HEK293T (cell line): Measurements from ENCODE around the gene ADH7.
"Not testable (repeated sequence)": the region's sequence is repeated elsewhere in the genome, so short reads cannot be mapped to it uniquely, and the experiment has no call there.

ENCODE experiments used
- CTCF ChIA-PET: fragments of 350-600 bp; formaldehyde crosslinking; extraction: SDS; loops from one replicate; lab custom pipeline; 2021; ENCODE audit warnings: antibody characterized with exemption, inconsistent platforms; lab: Yijun Ruan, JAX
- POLR2A ChIA-PET: fragments of 350-600 bp; formaldehyde crosslinking; extraction: SDS; loops from one replicate; lab custom pipeline; 2020; ENCODE audit warnings: antibody characterized with exemption, inconsistent platforms; lab: Yijun Ruan, JAX
- DNase-seq: peaks from one replicate; pipeline ENCODE4 v3.0.0; 2012; ENCODE audit warnings: mixed read lengths; ENCODE audit errors: extremely low spot score
- ARNT ChIP-seq: fragments of 450-650 bp; IDR thresholded peaks from 2 replicates; pipeline ENCODE4 v1.6.1; 2017; ENCODE audit warnings: mild to moderate bottlenecking
- BHLHE40 ChIP-seq: fragments of 450-650 bp; IDR thresholded peaks from 2 replicates; pipeline ENCODE4 v1.6.1; 2016; ENCODE audit warnings: mild to moderate bottlenecking, moderate library complexity, borderline replicate concordance
- CTBP1 ChIP-seq: fragments of 450-650 bp; IDR thresholded peaks from 2 replicates; pipeline ENCODE4 v1.6.1; 2016; ENCODE audit warnings: borderline replicate concordance
- ELF4 ChIP-seq: fragments of 450-650 bp; IDR thresholded peaks from 2 replicates; pipeline ENCODE4 v1.6.1; 2017; ENCODE audit warnings: antibody characterized with exemption
- FOXA1 ChIP-seq: fragments of 450-650 bp; IDR thresholded peaks from 2 replicates; pipeline ENCODE4 v1.6.1; 2016; ENCODE audit warnings: mild to moderate bottlenecking
- FOXK2 ChIP-seq: fragments of 450-650 bp; IDR thresholded peaks from 2 replicates; pipeline ENCODE4 v1.6.1; 2016; ENCODE audit warnings: mild to moderate bottlenecking
- FOXM1 ChIP-seq: fragments of 450-650 bp; IDR thresholded peaks from 2 replicates; pipeline ENCODE4 v1.6.1; 2017; ENCODE audit warnings: mild to moderate bottlenecking, borderline replicate concordance
- HDGF ChIP-seq: fragments of 450-650 bp; IDR thresholded peaks from 2 replicates; pipeline ENCODE4 v1.6.1; 2017; ENCODE audit warnings: antibody characterized with exemption, borderline replicate concordance
- L3MBTL2 ChIP-seq: fragments of 450-650 bp; conservative IDR thresholded peaks from 2 replicates; pipeline ENCODE4 v1.6.1; 2016; ENCODE audit warnings: mild to moderate bottlenecking
- LEF1 ChIP-seq: fragments of 450-650 bp; IDR thresholded peaks from 2 replicates; pipeline ENCODE4 v1.6.1; 2017; ENCODE audit warnings: mild to moderate bottlenecking, borderline replicate concordance
- NFRKB ChIP-seq: fragments of 450-650 bp; IDR thresholded peaks from 2 replicates; pipeline ENCODE4 v1.6.1; 2016; ENCODE audit warnings: mild to moderate bottlenecking, moderate library complexity
- SP1 ChIP-seq: fragments of 450-650 bp; IDR thresholded peaks from 2 replicates; pipeline ENCODE4 v1.6.1; 2017
- SUZ12 ChIP-seq: fragments of 450-650 bp; IDR thresholded peaks from 2 replicates; pipeline ENCODE4 v1.6.1; 2016; ENCODE audit warnings: mild to moderate bottlenecking
- TARDBP ChIP-seq: fragments of 450-650 bp; IDR thresholded peaks from 2 replicates; pipeline ENCODE4 v1.6.1; 2016
- ZNF384 ChIP-seq: fragments of 450-650 bp; IDR thresholded peaks from 2 replicates; pipeline ENCODE4 v1.6.1; 2016
- TF ChIP-seq, protein P1 (sequence below): fragments of 450-650 bp; IDR thresholded peaks from 2 replicates; pipeline ENCODE4 v1.6.1; 2016

The ADH7 gene

GRCh38 chr4:99436976-99437722 lies 2.0 kb upstream of the ADH7 start:
- ChIA-PET POLR2A (no interaction called here), CTCF (no interaction called here)
- no peak for DNase-seq
- TF ChIP-seq L3MBTL2, result no peak
- no peak for TF ChIP-seq HDGF
- no peak for TF ChIP-seq ZNF384
- TF ChIP-seq LEF1, result no peak
- TF ChIP-seq SUZ12, result no peak
- TF ChIP-seq NFRKB, result no peak
- no peak for TF ChIP-seq CTBP1
- TF ChIP-seq BHLHE40, result no peak
- TF ChIP-seq FOXM1, result no peak
- TF ChIP-seq, protein P1, sequence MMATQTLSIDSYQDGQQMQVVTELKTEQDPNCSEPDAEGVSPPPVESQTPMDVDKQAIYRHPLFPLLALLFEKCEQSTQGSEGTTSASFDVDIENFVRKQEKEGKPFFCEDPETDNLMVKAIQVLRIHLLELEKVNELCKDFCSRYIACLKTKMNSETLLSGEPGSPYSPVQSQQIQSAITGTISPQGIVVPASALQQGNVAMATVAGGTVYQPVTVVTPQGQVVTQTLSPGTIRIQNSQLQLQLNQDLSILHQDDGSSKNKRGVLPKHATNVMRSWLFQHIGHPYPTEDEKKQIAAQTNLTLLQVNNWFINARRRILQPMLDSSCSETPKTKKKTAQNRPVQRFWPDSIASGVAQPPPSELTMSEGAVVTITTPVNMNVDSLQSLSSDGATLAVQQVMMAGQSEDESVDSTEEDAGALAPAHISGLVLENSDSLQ, result no peak
- no peak for TF ChIP-seq FOXA1
- no peak for TF ChIP-seq SP1
- no peak for TF ChIP-seq TARDBP
- TF ChIP-seq ARNT, result no peak
- TF ChIP-seq FOXK2, result no peak
- TF ChIP-seq ELF4, result no peak

DNA sequence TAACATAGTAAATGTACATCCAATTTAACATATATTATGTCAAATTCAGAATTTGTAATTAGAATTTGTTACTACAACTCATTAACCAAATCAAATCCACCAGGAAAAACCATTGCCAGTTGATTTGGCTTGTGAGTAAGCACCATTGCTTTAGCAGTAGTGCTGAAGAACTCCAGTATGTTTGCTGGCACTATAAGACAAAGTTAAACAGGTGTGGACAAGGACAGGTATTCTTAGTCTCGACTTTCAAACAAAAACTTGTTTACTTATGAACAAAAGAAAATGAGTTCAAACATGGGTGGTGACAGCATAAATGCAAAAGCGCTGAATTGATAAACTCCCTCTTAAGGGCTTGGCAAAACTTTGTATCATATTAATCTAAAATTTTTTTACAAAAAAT lies 1.3 kb upstream of the ADH7 start:
- TF ChIP-seq HDGF (no peak), ELF4 (no peak), BHLHE40 (no peak), FOXA1 (no peak), LEF1 (no peak), CTBP1 (no peak), SP1 (no peak), FOXK2 (no peak)
- TF ChIP-seq, protein P1, result no peak
- DNase-seq, result no peak
- CTCF ChIA-PET, result no interaction called here
- POLR2A ChIA-PET, result no interaction called here

GRCh38 chr4:99430106-99430505 lies 5.0 kb downstream of the ADH7 start:
- TF ChIP-seq FOXM1, result no peak
- no peak for TF ChIP-seq ZNF384
- TF ChIP-seq FOXK2, result no peak
- POLR2A ChIA-PET, result no interaction called here
- DNase-seq, result no peak
- CTCF ChIA-PET, result interaction anchor here (0.6 kb wide), 1 partner anchor 818 kb away, joined by 3 read pairs; no protein-coding TSS in a partner anchor

GRCh38 chr4:99417125-99417524 lies 18.0 kb downstream of the ADH7 start:
- TF ChIP-seq FOXK2 (no peak), ZNF384 (no peak), TARDBP (no peak), SUZ12 (no peak), L3MBTL2 (no peak), SP1 (no peak), FOXM1 (no peak), HDGF (no peak), NFRKB (no peak), BHLHE40 (no peak), LEF1 (no peak), CTBP1 (no peak), ARNT (no peak), ELF4 (no peak), FOXA1 (no peak)
- TF ChIP-seq, protein P1, result no peak
- DNase-seq, result no peak
- ChIA-PET CTCF (no interaction called here), POLR2A (no interaction called here)

- CTCF ChIA-PET, POLR2A ChIA-PET, DNase-seq: not testable (repeated sequence)
These were observed 19.4 kb downstream of the ADH7 start for GRCh38 chr4:99415762-99416161.

DNA sequence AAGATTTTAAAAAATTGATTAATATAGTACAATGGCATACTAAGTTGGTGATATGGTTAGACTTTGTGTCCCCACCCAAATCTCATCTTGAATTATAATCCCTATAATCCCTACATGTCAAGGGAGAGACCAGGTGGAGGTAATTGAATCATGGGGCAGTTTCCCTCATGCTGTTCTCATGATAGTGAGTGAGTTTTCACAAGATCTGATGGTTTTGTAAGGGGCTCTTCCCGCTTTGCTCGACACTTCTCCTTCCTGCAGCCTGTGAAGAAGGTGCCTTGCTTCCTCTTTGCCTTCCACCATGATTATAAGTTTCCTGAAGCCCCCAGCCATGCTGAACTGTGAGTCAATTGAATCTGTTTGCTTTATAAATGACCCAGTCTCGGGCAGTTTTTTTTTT lies 20.2 kb downstream of the ADH7 start:
- CTCF ChIA-PET, DNase-seq, POLR2A ChIA-PET: not testable (repeated sequence)

DNA sequence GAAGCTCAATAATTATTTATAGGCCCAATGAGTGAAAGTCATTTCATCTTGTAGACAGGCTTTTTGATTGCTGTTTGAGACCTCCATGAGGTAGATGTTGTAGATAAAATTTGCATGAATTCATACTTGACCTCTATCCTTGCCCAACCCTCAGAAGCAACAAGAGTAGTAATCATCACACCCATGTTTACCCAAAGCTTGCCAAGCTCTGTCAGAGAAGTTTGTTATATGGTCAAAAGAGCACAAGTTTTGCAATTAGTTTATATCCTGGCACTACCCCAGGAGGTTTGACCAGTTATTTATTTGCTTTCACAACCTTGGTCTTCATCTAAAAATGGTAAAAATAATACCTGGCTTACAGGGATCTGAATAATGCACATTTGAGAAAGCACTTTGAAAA lies 20.7 kb downstream of the ADH7 start:
- CTCF ChIA-PET, result no interaction called here
- no peak for DNase-seq
- POLR2A ChIA-PET, result no interaction called here
- TF ChIP-seq ELF4 (no peak), TARDBP (no peak), HDGF (no peak)

- ChIA-PET POLR2A (no interaction called here), CTCF (no interaction called here)
- DNase-seq, result no peak
- TF ChIP-seq FOXK2 (no peak), LEF1 (no peak), ARNT (no peak), TARDBP (no peak), ZNF384 (no peak), FOXM1 (no peak), ELF4 (no peak), FOXA1 (no peak), SUZ12 (no peak), NFRKB (no peak), HDGF (no peak), L3MBTL2 (no peak), BHLHE40 (no peak)
- TF ChIP-seq, protein P1, result no peak
These were observed 22.0 kb downstream of the ADH7 start for GRCh38 chr4:99413140-99413539.
